Liver (tissue), 9 donors: ENCODE data around the gene RNF31. TPM values are rescaled to one million over a fixed set of nuclear protein-coding genes. Genes with fewer than 3 reads are reported as not detected.

Experiments
- DNase-seq: peaks from one replicate; pipeline ENCODE4 v3.0.0-alpha.2; 2017; ENCODE audit warnings: low spot score
- H3K27ac ChIP-seq, 2 donors: one replicate each; pipeline ENCODE4 v1.7.0; 2013; ENCODE audit warnings: inconsistent platforms in 2 of 2, low read length in 2 of 2, control low read depth in 1 of 2, low read depth in 1 of 2, mild to moderate bottlenecking in 1 of 2
- H3K27me3 ChIP-seq, 4 donors: one replicate each; pipeline versions ENCODE4 v1.6.1 to v1.7.0; 2013; ENCODE audit warnings: low read length in 3 of 4, inconsistent platforms in 1 of 4, mild to moderate bottlenecking in 1 of 4, moderate library complexity in 1 of 4; ENCODE audit not compliant: control insufficient read depth in 4 of 4, insufficient read depth in 4 of 4
- H3K36me3 ChIP-seq, 4 donors: one replicate each; pipeline versions ENCODE4 v1.6.1 to v1.7.0; 2013; ENCODE audit warnings: low read length in 3 of 4, mild to moderate bottlenecking in 3 of 4, low read depth in 1 of 4, moderate library complexity in 1 of 4; ENCODE audit not compliant: control insufficient read depth in 4 of 4, insufficient read depth in 3 of 4
- H3K4me1 ChIP-seq, 4 donors: one replicate each; pipeline versions ENCODE4 v1.6.1 to v1.7.0; 2013; ENCODE audit warnings: low read length in 3 of 4, mild to moderate bottlenecking in 3 of 4, moderate library complexity in 1 of 4; ENCODE audit not compliant: control insufficient read depth in 4 of 4, insufficient read depth in 4 of 4
- H3K4me3 ChIP-seq, 3 donors: one replicate each; pipeline versions ENCODE4 v1.6.1 to v1.7.0; 2013; ENCODE audit warnings: low read length in 3 of 3, control low read depth in 1 of 3, low read depth in 1 of 3, mild to moderate bottlenecking in 1 of 3
- H3K9ac ChIP-seq, 2 donors: one replicate each; pipeline ENCODE4 v1.7.0; 2013; ENCODE audit warnings: low read length in 2 of 2, mild to moderate bottlenecking in 2 of 2, moderate library complexity in 2 of 2, control low read depth in 1 of 2, low read depth in 1 of 2
- H3K9me3 ChIP-seq, 4 donors: one replicate each; pipeline versions ENCODE4 v1.6.1 to v1.7.0; 2013; ENCODE audit warnings: low read length in 3 of 4; ENCODE audit not compliant: control insufficient read depth in 4 of 4
- EGR1 ChIP-seq, 2 donors: IDR thresholded peaks; 2 replicates each; pipeline ENCODE4 v1.6.1; 2016 to 2018; ENCODE audit warnings: antibody characterized with exemption in 2 of 2, low read depth in 2 of 2
- GABPA ChIP-seq, 2 donors: IDR thresholded peaks in 1 of 2; conservative IDR thresholded peaks in 1 of 2; 2 replicates each; pipeline ENCODE4 v1.6.1; 2016; ENCODE audit warnings: antibody characterized with exemption in 2 of 2, mild to moderate bottlenecking in 1 of 2, moderate library complexity in 1 of 2
- HNF4A ChIP-seq, 2 donors: conservative IDR thresholded peaks; 2 replicates each; pipeline ENCODE4 v1.6.1; 2016; ENCODE audit warnings: antibody characterized with exemption in 2 of 2, mild to moderate bottlenecking in 2 of 2
- HNF4G ChIP-seq: IDR thresholded peaks from 2 replicates; pipeline ENCODE4 v1.6.1; 2016; ENCODE audit warnings: antibody characterized with exemption
- NR2F2 ChIP-seq: IDR thresholded peaks from 2 replicates; pipeline ENCODE4 v1.6.1; 2016; ENCODE audit warnings: antibody characterized with exemption
- RXRA ChIP-seq, 2 donors: IDR thresholded peaks; 2 replicates each; pipeline ENCODE4 v1.6.1; 2017 to 2018; ENCODE audit warnings: antibody characterized with exemption in 2 of 2, mild to moderate bottlenecking in 1 of 2
- WGBS: extraction: QIAGEN DNeasy Blood & Tissue Kit; methylation state at CpG from one replicate; pipeline ENCODE4 v1.1.7; 2013; 5-methylcytosine and 5-hydroxymethylcytosine counted together
- polyA plus RNA-seq, 2 donors: library from polyadenylated mRNA; stranded (reverse) in 1 of 2; unstranded in 1 of 2; fragments of 200-250 nt in 1 of 2; fragments of >200 nt in 1 of 2; fragmentation: Nextera tagmentation in 1 of 2; extraction: Ambion mirVana in 1 of 2; gene quantifications; one replicate each; pipeline versions ENCODE4 v1.2.1 to v1.2.3, GENCODE V29; 2013 to 2015
- total RNA-seq, 2 donors: library from RNA; depleted of rRNA; stranded (reverse); fragments of >200 nt; gene quantifications; one replicate each; pipeline ENCODE4 v1.2.3, GENCODE V29; 2014
- TF ChIP-seq, protein P1 (sequence below): IDR thresholded peaks from 2 replicates; pipeline ENCODE4 v1.6.1; 2016; ENCODE audit warnings: antibody characterized with exemption
- TF ChIP-seq, protein P2 (sequence below): fragments of 150-350 bp; IDR thresholded peaks from 2 replicates; pipeline ENCODE4 v1.5.1; 2017; ENCODE audit warnings: improper control_type of control experiment, low read depth, low read length; ENCODE audit not compliant: missing input control
- TF ChIP-seq, protein P3 (sequence below): IDR thresholded peaks from 2 replicates; pipeline ENCODE4 v1.6.1; 2016; ENCODE audit warnings: antibody characterized with exemption, mild to moderate bottlenecking
- TF ChIP-seq, protein P4 (sequence below): IDR thresholded peaks from 2 replicates; pipeline ENCODE4 v1.6.1; 2016; ENCODE audit warnings: antibody characterized with exemption
- donor health status: healthy.
- donor health status: healthy.
- donor health status: healthy.
- donor health status: healthy.
- donor health status: healthy.

Gene RNF31
- total and polyA plus RNA-seq, 4 donors = 16.3 to 36.0 (median 20.9) TPM

GRCh38 chr14:24106672-24107271, 40.5 kb upstream of the RNF31 start:
- peaks cover 0 to 19% (median 5%) of the 10 kb centered on the region in 4 donors for H3K36me3 ChIP-seq
- TF ChIP-seq, protein P1, sequence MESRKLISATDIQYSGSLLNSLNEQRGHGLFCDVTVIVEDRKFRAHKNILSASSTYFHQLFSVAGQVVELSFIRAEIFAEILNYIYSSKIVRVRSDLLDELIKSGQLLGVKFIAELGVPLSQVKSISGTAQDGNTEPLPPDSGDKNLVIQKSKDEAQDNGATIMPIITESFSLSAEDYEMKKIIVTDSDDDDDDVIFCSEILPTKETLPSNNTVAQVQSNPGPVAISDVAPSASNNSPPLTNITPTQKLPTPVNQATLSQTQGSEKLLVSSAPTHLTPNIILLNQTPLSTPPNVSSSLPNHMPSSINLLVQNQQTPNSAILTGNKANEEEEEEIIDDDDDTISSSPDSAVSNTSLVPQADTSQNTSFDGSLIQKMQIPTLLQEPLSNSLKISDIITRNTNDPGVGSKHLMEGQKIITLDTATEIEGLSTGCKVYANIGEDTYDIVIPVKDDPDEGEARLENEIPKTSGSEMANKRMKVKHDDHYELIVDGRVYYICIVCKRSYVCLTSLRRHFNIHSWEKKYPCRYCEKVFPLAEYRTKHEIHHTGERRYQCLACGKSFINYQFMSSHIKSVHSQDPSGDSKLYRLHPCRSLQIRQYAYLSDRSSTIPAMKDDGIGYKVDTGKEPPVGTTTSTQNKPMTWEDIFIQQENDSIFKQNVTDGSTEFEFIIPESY = no peak
- TF ChIP-seq, protein P2, sequence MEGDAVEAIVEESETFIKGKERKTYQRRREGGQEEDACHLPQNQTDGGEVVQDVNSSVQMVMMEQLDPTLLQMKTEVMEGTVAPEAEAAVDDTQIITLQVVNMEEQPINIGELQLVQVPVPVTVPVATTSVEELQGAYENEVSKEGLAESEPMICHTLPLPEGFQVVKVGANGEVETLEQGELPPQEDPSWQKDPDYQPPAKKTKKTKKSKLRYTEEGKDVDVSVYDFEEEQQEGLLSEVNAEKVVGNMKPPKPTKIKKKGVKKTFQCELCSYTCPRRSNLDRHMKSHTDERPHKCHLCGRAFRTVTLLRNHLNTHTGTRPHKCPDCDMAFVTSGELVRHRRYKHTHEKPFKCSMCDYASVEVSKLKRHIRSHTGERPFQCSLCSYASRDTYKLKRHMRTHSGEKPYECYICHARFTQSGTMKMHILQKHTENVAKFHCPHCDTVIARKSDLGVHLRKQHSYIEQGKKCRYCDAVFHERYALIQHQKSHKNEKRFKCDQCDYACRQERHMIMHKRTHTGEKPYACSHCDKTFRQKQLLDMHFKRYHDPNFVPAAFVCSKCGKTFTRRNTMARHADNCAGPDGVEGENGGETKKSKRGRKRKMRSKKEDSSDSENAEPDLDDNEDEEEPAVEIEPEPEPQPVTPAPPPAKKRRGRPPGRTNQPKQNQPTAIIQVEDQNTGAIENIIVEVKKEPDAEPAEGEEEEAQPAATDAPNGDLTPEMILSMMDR = no peak
- TF ChIP-seq NR2F2 = no peak
- no peak for DNase-seq
- H3K27me3 ChIP-seq = no peaks in the 10 kb centered on the region
- no peak overlapping the region for H3K27ac ChIP-seq
- H3K9me3 ChIP-seq = no peaks in the 10 kb centered on the region
- 60% methylated on average over 4 of the region's 4 CpGs for WGBS
- peaks cover 4 to 71% (median 52%) of the 10 kb centered on the region in 4 donors for H3K4me1 ChIP-seq
- H3K9ac ChIP-seq = no peak overlapping the region
- H3K4me3 ChIP-seq = no peak overlapping the region

DNA sequence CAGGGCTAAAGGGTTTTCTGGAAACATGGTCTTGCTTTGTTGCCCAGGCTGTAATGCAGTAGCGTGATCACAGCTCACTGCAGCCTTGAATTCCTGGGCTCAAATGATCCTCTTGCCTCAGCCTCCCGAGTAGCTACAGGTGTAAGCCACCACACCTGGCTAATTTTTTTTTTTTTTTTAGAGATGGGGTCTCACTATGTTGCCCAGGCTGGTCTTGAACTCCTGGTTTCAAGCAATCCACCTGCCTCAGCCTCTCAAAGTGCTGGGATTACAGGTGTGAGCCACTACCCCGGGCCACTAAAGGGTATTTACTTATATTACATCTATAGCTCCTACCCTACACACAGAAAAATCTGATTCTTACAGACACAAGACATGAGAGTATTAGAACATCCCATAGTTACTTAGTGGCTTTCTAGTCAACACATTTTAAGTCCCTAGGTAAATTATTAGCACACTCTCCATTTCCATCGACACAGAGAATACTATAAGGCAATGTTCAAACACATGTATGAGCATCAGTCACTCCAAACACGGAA, 38.9 kb upstream of the RNF31 start:
- TF ChIP-seq RXRA (IDR thresholded peaks at IDR 0.05) = no peak
- TF ChIP-seq, protein P3, sequence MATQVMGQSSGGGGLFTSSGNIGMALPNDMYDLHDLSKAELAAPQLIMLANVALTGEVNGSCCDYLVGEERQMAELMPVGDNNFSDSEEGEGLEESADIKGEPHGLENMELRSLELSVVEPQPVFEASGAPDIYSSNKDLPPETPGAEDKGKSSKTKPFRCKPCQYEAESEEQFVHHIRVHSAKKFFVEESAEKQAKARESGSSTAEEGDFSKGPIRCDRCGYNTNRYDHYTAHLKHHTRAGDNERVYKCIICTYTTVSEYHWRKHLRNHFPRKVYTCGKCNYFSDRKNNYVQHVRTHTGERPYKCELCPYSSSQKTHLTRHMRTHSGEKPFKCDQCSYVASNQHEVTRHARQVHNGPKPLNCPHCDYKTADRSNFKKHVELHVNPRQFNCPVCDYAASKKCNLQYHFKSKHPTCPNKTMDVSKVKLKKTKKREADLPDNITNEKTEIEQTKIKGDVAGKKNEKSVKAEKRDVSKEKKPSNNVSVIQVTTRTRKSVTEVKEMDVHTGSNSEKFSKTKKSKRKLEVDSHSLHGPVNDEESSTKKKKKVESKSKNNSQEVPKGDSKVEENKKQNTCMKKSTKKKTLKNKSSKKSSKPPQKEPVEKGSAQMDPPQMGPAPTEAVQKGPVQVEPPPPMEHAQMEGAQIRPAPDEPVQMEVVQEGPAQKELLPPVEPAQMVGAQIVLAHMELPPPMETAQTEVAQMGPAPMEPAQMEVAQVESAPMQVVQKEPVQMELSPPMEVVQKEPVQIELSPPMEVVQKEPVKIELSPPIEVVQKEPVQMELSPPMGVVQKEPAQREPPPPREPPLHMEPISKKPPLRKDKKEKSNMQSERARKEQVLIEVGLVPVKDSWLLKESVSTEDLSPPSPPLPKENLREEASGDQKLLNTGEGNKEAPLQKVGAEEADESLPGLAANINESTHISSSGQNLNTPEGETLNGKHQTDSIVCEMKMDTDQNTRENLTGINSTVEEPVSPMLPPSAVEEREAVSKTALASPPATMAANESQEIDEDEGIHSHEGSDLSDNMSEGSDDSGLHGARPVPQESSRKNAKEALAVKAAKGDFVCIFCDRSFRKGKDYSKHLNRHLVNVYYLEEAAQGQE = no peak
- TF ChIP-seq, protein P4, sequence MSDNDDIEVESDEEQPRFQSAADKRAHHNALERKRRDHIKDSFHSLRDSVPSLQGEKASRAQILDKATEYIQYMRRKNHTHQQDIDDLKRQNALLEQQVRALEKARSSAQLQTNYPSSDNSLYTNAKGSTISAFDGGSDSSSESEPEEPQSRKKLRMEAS = no peak
- Histone ChIP-seq H3K4me3 (no peak overlapping the region), H3K27me3 (no peaks in the 10 kb centered on the region), H3K27ac (peak overlapping the region; percentile 52 to 62), H3K9me3 (no peaks in the 10 kb centered on the region), H3K4me1 (peaks cover 4 to 61% (median 42%) of the 10 kb centered on the region in 4 donors), H3K9ac (no peak overlapping the region), H3K36me3 (peaks cover 0 to 7% (median 3%) of the 10 kb centered on the region in 4 donors)
- DNase-seq = no peak
- 42% methylated on average over 5 of the region's 5 CpGs for WGBS

DNA sequence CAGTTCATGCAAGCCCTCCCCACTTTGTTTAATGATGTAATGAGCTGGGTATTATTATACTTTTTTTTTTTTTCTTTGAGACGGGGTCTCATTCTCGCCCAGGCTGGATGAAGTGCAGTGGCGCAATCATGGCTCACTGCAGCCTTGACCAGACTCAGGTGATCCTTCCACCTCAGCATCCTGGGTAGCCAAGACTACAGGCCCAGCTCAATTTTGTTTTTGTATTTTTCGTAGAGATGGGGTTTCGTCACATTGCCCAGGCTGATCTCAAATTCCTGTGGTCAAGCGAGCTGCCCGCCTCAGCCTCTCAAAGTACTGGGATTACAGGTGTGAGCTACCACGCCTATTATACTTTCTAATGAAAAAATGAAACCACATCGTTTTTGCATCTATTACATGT, 37.2 kb upstream of the RNF31 start:
- Histone ChIP-seq H3K4me1 (peaks cover 4 to 52% (median 35%) of the 10 kb centered on the region in 4 donors), H3K36me3 (no peaks in the 10 kb centered on the region), H3K27ac (no peak overlapping the region), H3K27me3 (no peaks in the 10 kb centered on the region), H3K4me3 (no peak overlapping the region), H3K9me3 (no peaks in the 10 kb centered on the region), H3K9ac (no peak overlapping the region)
- 79% methylated on average over 9 of the region's 9 CpGs for WGBS
- DNase-seq = no peak
- TF ChIP-seq, protein P4 = no peak
- TF ChIP-seq, protein P2 = no peak
- TF ChIP-seq EGR1 (IDR thresholded peaks at IDR 0.05; ENCODE audit: low read depth in 2 of 2) (no peak), NR2F2 (no peak), GABPA (IDR thresholded peaks at IDR 0.05 in 1 of 2, conservative IDR thresholded peaks at IDR 0.05 in 1 of 2) (no peak), HNF4A (conservative IDR thresholded peaks at IDR 0.05) (no peak), HNF4G (no peak)
- TF ChIP-seq, protein P3 = no peak
